Endothelial cell of umbilical vein (primary cell): Measurements from ENCODE around the gene C5AR2. TPM values are rescaled to one million over a fixed set of nuclear protein-coding genes. Genes with fewer than 3 reads are reported as not detected.

ENCODE experiments used
- BruUV-seq: library from RNA; stranded (reverse); fragments of 400-500 nt; replicated peaks from 2 replicates; lab custom pipeline; 2021; lab: Mats Ljungman, UMichigan
- CTCF ChIA-PET: fragments of 300-600, 350-600 bp; sonication (Branson Sonifier 250); formaldehyde crosslinking; loops from one replicate; lab custom pipeline; 2021; ENCODE audit warnings: antibody characterized with exemption, inconsistent platforms; lab: Charles Lee
- POLR2A ChIA-PET: fragments of 300-600, 350-600 bp; sonication (Branson Sonifier 250); formaldehyde crosslinking; loops from one replicate; lab custom pipeline; 2021; ENCODE audit warnings: antibody characterized with exemption, inconsistent platforms; lab: Charles Lee
- DNase-seq: peaks from one replicate; pipeline ENCODE4 v3.0.0-alpha.2; 2011; ENCODE audit warnings: low read depth, low spot score
- FAIRE-seq: peaks from 2 replicates; lab custom pipeline; 2011; peaks lifted over from hg19 to GRCh38; lab: Jason Lieb, UNC
- H2AFZ ChIP-seq: 2 replicates; pipeline ENCODE4 v1.6.0; 2012; ENCODE audit warnings: low read depth, low read length, control low read depth, inconsistent platforms
- H3K27ac ChIP-seq: 2 replicates; pipeline ENCODE4 v1.5.1; 2011; ENCODE audit warnings: low read depth, mild to moderate bottlenecking, control low read depth, low read length, moderate library complexity; ENCODE audit not compliant: insufficient read depth
- H3K27me3 ChIP-seq, 2 experiments: 2 replicates each; pipeline versions ENCODE4 v1.6.0 to v1.6.1; 2011; ENCODE audit warnings: low read length in 2 of 2, mixed read lengths in 1 of 2; ENCODE audit not compliant: control insufficient read depth in 2 of 2, insufficient read depth in 2 of 2
- H3K36me3 ChIP-seq, 2 experiments: 2 replicates in 1 of 2; 3 replicates in 1 of 2; pipeline ENCODE4 v1.5.1; 2011; ENCODE audit warnings: low read length in 2 of 2, mild to moderate bottlenecking in 1 of 2, moderate library complexity in 1 of 2; ENCODE audit not compliant: control insufficient read depth in 2 of 2, insufficient read depth in 2 of 2; ENCODE audit errors: extremely low read depth in 1 of 2
- H3K4me1 ChIP-seq: 3 replicates; pipeline ENCODE4 v1.5.1; 2011; ENCODE audit warnings: mild to moderate bottlenecking, low read length; ENCODE audit not compliant: control insufficient read depth, insufficient read depth; ENCODE audit errors: extremely low read depth
- H3K4me2 ChIP-seq: 2 replicates; pipeline ENCODE4 v1.6.1; 2011; ENCODE audit warnings: low read length, control low read depth, mixed read lengths; ENCODE audit not compliant: insufficient read depth
- H3K4me3 ChIP-seq, 3 experiments: fragments of 200-600 bp in 1 of 3; sonication (generic), shearing (Covaris generic) in 1 of 3; replicated peaks in 1 of 3; 2 replicates each; pipeline ENCODE4 v1.5.1; 2011 to 2016; ENCODE audit warnings: control low read depth in 3 of 3, low read length in 3 of 3, mild to moderate bottlenecking in 2 of 3, inconsistent platforms in 1 of 3, low read depth in 1 of 3, moderate library complexity in 1 of 3; ENCODE audit not compliant: insufficient read depth in 1 of 3
- H3K79me2 ChIP-seq: 2 replicates; pipeline ENCODE4 v1.6.0; 2012; ENCODE audit warnings: low read length, inconsistent platforms; ENCODE audit not compliant: control insufficient read depth, insufficient read depth
- H3K9ac ChIP-seq: replicated peaks from 2 replicates; pipeline ENCODE3; 2011; ENCODE audit warnings: low read length, control low read depth; ENCODE audit not compliant: insufficient read depth; ENCODE audit errors: extremely low read depth
- H3K9me1 ChIP-seq: replicated peaks from 3 replicates; pipeline ENCODE4 v1.6.0; 2011; ENCODE audit warnings: mild to moderate bottlenecking, low read length; ENCODE audit not compliant: control insufficient read depth, insufficient read depth; ENCODE audit errors: extremely low read depth
- H3K9me3 ChIP-seq: replicated peaks from 2 replicates; pipeline ENCODE4 v1.5.1; 2012; ENCODE audit warnings: low read length, inconsistent platforms; ENCODE audit not compliant: control insufficient read depth, insufficient read depth
- H4K20me1 ChIP-seq: replicated peaks from 2 replicates; pipeline ENCODE3; 2011; ENCODE audit warnings: mild to moderate bottlenecking, low read length; ENCODE audit not compliant: control insufficient read depth, insufficient read depth; ENCODE audit errors: extremely low read depth
- EZH2 ChIP-seq: IDR thresholded peaks from 2 replicates; pipeline ENCODE4 v1.6.1; 2012; ENCODE audit warnings: borderline replicate concordance, low read depth, mild to moderate bottlenecking, moderate library complexity, low read length, inconsistent platforms; ENCODE audit not compliant: severe bottlenecking
- FOS ChIP-seq: IDR thresholded peaks from 2 replicates; pipeline ENCODE4 v1.6.1; 2011; ENCODE audit warnings: mild to moderate bottlenecking, low read length, moderate library complexity, borderline replicate concordance; ENCODE audit not compliant: insufficient read depth
- GATA2 ChIP-seq: IDR thresholded peaks from 2 replicates; pipeline ENCODE4 v1.7.0; 2011; ENCODE audit warnings: low read depth, mild to moderate bottlenecking, moderate library complexity, mixed read lengths, low read length; ENCODE audit not compliant: insufficient read length, insufficient read depth
- JUN ChIP-seq: IDR thresholded peaks from 2 replicates; pipeline ENCODE4 v1.6.1; 2011; ENCODE audit warnings: borderline replicate concordance, low read depth; ENCODE audit not compliant: insufficient read length, insufficient read depth
- MYC ChIP-seq: IDR thresholded peaks from one replicate; pipeline ENCODE4 v1.6.1; 2011; ENCODE audit warnings: mild to moderate bottlenecking, low read depth, low read length
- POLR2A ChIP-seq: IDR thresholded peaks from 2 replicates; pipeline ENCODE4 v1.6.1; 2012; ENCODE audit warnings: low read depth, mild to moderate bottlenecking, control low read depth, low read length
- POLR2AphosphoS5 ChIP-seq: IDR thresholded peaks from 2 replicates; pipeline ENCODE4 v1.6.1; 2012; ENCODE audit warnings: low read depth, mild to moderate bottlenecking, control low read depth, low read length, moderate library complexity; ENCODE audit not compliant: insufficient read depth
- dilution Hi-C: fragments of 300-500 bp; cut with MboI; formaldehyde crosslinking; loops from one replicate; pipeline ENCODE4 v1.15.0; 2019; ENCODE audit warnings: low sequenced_read_pairs; ENCODE audit not compliant: extremely low pct_ligation_motif_present
- intact Hi-C: fragments of 100-400 bp; cut with micrococcal nuclease; formaldehyde crosslinking; loops from one replicate; pipeline ENCODE4 v1.10.0; 2022
- polyA plus RNA-seq, 4 experiments: library from polyadenylated mRNA; depleted of rRNA in 3 of 4; stranded (reverse) in 3 of 4; unstranded in 1 of 4; fragments of >200 nt; gene quantifications; 2 replicates each; pipeline versions ENCODE4 v1.2.1 to v1.2.3, GENCODE V29; 2011 to 2012; ENCODE audit warnings: missing spikeins in 1 of 4
- total RNA-seq: library from RNA; stranded (reverse); gene quantifications from 2 replicates; pipeline ENCODE4 v1.2.3, GENCODE V29; 2021
- TF ChIP-seq, protein P1 (sequence below): IDR thresholded peaks from 2 replicates; pipeline ENCODE4 v1.6.1; 2011; ENCODE audit not compliant: insufficient read depth, insufficient read length
- TF ChIP-seq, protein P2 (sequence below), 2 donors: IDR thresholded peaks; 1 replicate in 1 of 2; 2 replicates in 1 of 2; pipeline ENCODE4 v1.5.1; 2011; ENCODE audit warnings: low read length in 2 of 2, mild to moderate bottlenecking in 2 of 2, moderate library complexity in 2 of 2, control low read depth in 1 of 2, inconsistent platforms in 1 of 2, low read depth in 1 of 2; ENCODE audit not compliant: insufficient read depth in 1 of 2; ENCODE audit errors: extremely low read depth in 1 of 2

The C5AR2 gene
- total and polyA plus RNA-seq, 2 donors (not counting 3 experiments of a cell fraction or from before 2014, with no cell fraction given), result not detected

DNA sequence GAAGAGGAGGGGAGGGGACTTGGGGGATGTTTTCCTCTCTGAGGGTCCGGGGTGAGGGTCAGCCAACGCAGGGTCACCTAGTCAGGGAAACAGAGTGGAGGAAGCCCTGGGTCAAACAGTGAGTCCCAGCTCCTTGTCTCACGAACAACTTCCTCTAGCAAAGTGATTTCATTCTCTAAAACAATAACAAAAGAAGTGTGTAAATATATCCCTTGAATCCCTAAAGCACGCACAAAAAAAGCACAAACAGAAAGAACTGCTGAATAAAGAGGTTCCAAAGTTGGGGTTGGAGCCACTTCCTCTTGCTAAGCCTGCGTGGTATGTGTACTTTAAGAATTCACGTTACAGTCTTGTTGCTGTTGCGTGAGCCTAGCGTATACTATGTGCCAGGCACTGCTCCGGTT lies 1.5 kb upstream of the C5AR2 start:
- no TSS peak for BruUV-seq
- FAIRE-seq (peak; percentile 82), DNase-seq (peak; percentile 70)
- Histone ChIP-seq H3K4me2 (peak overlapping the region; percentile 83), H3K4me3 (no peak overlapping the region), H2AFZ (peak overlapping the region; percentile 93), H3K27me3 (no peaks in the 10 kb centered on the region), H3K9ac (peak overlapping the region; percentile 2), H4K20me1 (no peaks in the 10 kb centered on the region), H3K27ac (peak overlapping the region; percentile 39), H3K9me1 (no peaks in the 10 kb centered on the region), H3K9me3 (no peaks in the 10 kb centered on the region), H3K36me3 (no peaks in the 10 kb centered on the region), H3K79me2 (no peaks in the 10 kb centered on the region), H3K4me1 (peaks cover 5% of the 10 kb centered on the region)
- CTCF ChIA-PET, result interaction anchor here (0.8 to 1.7 kb wide), 6 partner anchors 12 to 98 kb away, joined by 3 to 9 read pairs (median 4); partner anchors contain the start of gene DHX34
- TF ChIP-seq FOS (no peak), GATA2 (no peak), JUN (no peak), MYC (no peak), EZH2 (no peak), POLR2A (no peak), POLR2AphosphoS5 (no peak)
- TF ChIP-seq, protein P1, sequence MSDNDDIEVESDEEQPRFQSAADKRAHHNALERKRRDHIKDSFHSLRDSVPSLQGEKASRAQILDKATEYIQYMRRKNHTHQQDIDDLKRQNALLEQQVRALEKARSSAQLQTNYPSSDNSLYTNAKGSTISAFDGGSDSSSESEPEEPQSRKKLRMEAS, result no peak
- TF ChIP-seq, protein P2, sequence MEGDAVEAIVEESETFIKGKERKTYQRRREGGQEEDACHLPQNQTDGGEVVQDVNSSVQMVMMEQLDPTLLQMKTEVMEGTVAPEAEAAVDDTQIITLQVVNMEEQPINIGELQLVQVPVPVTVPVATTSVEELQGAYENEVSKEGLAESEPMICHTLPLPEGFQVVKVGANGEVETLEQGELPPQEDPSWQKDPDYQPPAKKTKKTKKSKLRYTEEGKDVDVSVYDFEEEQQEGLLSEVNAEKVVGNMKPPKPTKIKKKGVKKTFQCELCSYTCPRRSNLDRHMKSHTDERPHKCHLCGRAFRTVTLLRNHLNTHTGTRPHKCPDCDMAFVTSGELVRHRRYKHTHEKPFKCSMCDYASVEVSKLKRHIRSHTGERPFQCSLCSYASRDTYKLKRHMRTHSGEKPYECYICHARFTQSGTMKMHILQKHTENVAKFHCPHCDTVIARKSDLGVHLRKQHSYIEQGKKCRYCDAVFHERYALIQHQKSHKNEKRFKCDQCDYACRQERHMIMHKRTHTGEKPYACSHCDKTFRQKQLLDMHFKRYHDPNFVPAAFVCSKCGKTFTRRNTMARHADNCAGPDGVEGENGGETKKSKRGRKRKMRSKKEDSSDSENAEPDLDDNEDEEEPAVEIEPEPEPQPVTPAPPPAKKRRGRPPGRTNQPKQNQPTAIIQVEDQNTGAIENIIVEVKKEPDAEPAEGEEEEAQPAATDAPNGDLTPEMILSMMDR (IDR thresholded peaks at IDR 0.05; ENCODE audit: extremely low read depth in 1 of 2, insufficient read depth in 1 of 2, low read depth in 1 of 2, low read length in 2 of 2), result no peak
- dilution Hi-C loops (no loop called here), intact Hi-C loops (no loop called here)
- POLR2A ChIA-PET, result no interaction called here
